Renal cortex interstitium (tissue), 11 donors: ENCODE measurements around the gene SMG7. TPM values are rescaled to one million over a fixed set of nuclear protein-coding genes. Genes with fewer than 3 reads are reported as not detected.
A peak's percentile ranks its signal among the peaks of the same experiment; 100 is the strongest.

Source experiments
- DNase-seq, 11 donors: peaks; one replicate each; pipeline ENCODE4 v3.0.0-alpha.2; 2013; ENCODE audit warnings: low read depth in 9 of 11, low spot score in 4 of 11; ENCODE audit errors: extremely low read depth in 1 of 11
- polyA plus RNA-seq, 3 donors: library from polyadenylated mRNA; unstranded; fragments of 120-200 nt; gene quantifications; one replicate each; pipeline ENCODE4 v1.2.1, GENCODE V29; 2013; ENCODE audit not compliant: insufficient read length in 3 of 3

SMG7 gene
- polyA plus RNA-seq, 3 donors = 68.1 to 76.0 (median 71.4) TPM

DNA sequence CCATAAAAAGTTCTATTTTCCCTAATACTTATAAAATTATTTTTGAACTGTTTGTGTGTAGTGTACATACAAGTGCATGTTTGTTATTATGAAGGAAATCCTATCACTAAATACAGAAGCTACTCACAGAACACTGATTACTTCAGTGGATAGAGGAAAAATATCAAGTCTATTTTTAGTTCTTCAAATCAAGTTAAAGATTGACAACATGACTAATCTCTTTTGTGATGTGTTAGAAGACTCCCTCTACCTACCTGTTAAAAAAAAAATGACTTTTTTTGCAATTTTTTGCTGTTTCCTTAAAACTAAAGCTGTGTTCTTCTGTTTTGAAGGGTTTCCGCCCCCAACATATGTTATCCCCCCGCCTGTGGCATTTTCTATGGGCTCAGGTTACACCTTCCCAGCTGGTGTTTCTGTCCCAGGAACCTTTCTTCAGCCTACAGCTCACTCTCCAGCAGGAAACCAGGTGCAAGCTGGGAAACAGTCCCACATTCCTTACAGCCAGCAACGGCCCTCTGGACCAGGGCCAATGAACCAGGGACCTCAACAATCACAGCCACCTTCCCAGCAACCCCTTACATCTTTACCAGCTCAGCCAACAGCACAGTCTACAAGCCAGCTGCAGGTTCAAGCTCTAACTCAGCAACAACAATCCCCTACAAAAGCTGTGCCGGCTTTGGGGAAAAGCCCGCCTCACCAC, 72.4 kb downstream of the SMG7 start:
- peak in 7 of 11 donors; percentile 16 to 44 (median 34) for DNase-seq

DNA sequence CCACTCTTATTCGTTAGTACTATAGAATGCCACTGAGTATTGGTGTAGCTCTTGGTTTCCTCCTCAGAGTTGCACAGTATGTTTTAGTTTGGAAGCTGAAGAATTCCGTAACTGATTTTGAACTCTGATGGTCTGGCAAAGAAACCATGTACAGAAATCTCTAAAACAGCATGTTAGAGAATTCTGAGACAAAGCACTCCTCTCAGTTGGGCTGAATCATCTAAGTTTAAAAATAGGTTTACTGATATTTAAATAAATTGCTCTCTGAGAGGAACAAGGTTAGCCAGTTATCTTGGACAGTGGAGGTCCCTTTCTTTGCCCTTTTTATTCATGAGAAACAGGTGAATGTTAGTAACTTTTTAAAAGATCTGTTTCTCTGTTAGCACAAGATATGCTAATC, 74.1 kb downstream of the SMG7 start:
- no peak for DNase-seq

DNA sequence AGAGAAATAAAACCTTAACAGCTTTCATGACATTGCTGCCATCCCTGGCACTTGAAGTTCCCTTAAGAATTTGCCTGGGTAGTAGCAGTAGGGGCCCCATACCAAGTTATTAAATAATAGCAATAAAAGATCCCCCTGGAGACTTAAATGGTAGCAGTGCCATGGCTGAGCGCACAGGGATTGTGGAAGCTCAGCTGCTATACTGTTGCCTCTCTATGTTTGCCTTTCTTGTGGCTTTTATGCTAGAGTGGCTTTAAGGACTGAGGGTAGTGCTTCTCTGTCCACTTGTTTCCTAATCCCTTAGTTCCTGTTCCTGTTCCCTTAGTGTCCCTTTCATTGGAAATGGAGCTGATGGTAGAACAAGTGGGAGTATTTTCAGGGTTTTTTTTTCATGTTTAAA, 75.8 kb downstream of the SMG7 start:
- DNase-seq = no peak

DNA sequence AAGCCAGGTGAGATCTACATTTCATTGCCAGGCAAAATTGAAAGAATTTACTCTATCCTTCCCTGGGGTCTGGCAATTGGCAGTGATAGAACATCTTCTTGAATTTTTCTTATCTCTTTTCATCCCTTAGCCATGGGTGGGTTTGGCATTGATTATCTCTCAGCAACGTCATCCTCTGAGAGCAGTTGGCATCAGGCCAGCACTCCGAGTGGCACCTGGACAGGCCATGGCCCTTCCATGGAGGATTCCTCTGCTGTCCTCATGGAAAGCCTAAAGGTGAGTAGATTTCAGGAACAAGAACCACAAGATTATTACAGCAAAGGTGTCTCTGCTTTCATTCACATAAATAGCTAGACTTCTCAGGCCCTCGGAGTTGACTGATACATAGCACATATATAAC, 78.6 kb downstream of the SMG7 start:
- DNase-seq = no peak

DNA sequence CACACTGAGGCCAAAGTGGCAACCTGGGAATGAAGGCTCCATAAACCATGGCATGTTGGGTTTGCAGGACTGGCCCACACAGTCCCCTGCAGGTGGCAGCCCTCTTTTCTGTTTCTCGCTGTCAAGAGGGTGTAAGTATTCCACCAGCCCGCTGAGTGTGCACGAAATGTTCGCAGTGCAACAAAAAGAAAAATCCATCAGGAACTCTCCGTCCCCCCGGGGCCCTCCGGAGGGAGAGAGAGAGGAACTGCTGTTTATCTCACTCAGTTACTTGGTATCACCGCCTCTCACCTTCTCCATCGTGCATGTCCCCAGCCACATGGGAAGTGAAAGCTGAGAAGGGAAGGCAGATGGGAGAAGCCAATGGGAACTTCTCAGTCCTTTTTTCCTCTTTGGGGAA, 79.6 kb downstream of the SMG7 start:
- no peak for DNase-seq

DNA sequence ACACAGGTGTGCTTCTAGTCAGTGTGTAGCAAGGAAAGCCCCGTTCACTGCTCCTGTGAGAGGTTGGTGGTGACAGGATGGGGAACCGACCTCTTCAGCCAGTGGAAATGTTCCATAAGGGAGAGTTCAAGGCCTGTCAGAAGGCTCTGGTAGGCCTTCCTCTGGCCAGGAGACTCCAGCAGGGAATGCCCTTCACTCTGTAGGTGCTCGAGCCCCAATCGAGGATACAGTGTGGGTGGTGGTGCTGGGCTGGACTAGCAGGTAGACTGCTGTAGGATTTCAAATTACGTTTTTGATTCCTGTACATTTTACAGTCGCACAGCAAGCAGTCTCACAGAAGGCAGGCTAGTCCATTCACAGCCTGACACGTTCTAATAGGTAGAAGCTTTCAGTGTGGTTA, 80.1 kb downstream of the SMG7 start:
- DNase-seq = no peak

DNA sequence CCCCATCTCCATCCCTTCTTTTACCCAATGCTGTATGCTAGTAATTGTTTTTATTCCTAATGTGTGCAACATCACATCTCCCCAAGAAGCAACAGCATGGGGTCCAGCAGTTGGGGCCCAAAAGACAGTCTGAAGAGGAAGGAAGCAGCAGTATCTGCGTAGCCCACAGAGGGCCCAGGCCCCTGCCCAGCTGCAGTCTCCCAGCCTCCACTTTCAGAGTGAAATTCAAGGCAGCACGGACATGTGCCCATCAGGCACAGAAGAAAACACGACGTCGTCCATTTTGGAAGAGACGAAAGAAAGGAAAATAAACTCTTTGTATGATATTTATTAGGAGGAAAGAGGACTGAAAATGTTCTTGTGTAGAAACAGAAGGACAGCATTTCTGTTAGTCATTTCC, 80.6 kb downstream of the SMG7 start:
- DNase-seq = no peak

DNA sequence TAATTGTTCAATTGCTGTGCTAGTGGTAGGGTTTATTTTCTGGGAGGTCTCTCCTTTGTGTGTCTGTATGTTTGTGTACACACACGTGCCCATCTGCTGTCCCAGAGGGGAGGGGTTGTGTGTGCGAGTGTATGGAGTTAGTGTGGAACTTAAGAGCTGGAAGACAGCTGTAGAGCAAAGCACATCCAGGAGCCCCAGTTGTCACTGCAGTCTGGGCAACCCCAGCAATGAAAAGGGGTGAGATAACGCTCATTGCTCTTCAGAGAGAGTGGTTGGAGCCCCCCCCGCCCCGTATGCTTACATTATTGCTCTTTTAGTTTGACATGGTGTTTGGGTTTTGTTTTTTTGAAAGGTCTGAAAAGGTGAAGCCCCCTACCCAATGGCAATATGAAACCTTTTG, 81.0 kb downstream of the SMG7 start:
- no peak for DNase-seq

DNA sequence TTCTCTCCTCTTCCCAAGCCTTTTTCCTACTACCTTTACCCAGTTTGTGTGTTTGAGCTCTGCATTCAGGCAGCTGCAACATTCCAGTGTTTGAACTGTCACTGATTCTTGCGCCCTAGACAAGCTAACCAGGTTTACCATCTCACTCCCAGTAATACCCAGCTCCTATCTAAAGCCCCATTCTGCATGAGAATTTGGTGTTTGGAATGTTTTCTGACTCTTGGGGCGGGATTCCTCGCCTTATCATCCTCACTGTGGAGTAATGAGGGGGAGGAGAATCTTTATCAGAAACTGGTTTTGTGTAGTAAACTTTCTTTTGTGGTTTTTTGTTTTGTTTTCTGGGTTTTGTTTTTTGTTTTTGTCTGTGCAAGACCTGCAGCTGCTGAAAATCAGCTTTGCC, 81.5 kb downstream of the SMG7 start:
- DNase-seq = no peak

DNA sequence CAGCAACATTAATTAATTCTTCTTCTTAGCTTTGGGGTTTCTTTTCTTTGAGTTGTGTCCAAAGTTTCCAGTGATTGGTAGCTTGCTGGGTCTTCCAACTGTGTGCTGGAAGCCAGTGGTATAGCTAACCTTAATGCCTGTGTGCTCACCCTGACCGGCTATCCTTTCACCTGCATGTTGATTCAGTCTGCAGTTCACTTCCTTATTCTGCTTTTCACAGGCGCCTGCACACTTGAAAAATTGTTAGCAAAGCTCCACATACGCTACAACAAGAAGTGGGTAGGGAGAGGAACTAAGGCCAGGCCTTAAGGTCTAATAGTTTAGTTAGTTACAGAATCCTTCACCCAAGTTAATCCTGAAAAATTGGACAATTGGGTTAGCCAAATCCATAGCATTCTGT, 82.3 kb downstream of the SMG7 start:
- no peak for DNase-seq

DNA sequence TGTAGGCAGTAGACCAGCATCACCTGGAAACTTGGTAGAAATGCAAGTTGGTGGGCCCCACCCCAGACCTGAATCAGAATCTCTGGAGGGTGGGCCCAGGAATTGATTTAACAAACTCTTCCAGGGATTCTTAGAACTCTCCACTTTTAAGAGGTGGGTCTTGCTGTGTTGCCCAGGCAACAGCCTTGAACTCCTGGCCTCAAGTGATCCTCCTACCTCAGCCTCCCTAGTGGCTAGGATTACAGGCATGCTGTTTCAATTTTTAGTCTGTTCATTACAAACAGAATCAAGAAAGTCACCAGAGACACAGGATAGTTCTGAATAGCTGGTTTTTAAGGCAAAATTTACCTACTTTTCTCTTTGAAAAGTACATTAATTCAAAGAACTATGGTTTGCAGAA, 86.8 kb downstream of the SMG7 start:
- DNase-seq = no peak

DNA sequence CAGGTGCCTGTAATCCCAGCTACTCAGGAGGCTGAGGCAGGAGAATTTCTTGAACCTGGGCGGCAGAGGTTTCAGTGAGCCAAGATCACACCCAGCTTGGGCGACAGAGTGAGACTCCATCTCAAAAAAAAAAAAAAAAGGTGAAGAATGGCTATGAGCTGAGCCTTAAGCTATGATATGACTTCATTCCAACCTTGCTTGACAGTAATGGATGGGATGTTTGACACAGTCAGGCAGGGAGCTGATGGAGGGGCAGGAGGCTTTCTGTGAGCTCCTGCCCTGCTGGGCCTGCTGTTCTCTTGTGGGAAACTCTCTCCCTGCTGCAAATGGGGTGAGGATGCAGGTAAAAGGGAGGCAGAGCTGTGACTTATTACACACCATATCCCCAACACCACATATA, 90.4 kb downstream of the SMG7 start:
- DNase-seq = no peak

DNA sequence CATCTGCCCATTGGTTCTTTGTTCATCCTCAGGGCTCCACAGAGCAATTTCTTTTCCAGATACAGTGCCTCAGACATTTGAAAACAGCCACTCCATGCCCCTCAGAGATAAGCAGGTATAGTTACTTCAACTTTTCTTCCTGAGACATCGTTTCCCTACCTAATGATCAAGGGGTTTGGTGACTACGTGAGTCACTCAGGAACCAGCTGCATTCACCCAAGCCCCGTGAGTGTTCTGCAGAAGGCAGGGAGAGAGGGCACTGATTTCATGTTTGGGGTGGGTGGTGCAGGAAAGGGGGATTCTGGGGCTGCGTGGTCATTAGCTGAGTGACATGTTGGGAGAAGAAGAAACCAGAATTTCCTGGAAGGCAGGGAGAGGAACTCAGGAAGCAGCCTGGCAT, 93.0 kb downstream of the SMG7 start:
- no peak for DNase-seq

DNA sequence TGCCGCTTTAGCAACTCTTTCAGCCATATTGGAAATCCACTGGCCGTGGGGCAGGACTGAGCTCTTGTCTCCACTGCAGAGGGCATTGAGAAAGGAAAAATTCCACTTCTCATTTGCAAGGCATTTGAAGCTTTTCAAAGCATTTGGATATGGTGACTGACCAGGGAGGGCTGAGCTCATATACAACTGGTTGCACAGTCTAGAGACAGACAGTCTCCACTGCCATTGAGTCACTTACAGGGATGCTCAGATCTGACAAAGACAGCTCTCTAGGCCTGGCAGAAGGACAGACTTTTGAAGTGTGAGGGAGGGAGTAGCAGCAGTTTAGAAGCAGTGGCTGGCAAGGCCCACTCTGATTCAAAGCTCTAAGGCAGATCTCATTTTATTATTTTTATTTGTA, 93.7 kb downstream of the SMG7 start:
- no peak for DNase-seq

DNA sequence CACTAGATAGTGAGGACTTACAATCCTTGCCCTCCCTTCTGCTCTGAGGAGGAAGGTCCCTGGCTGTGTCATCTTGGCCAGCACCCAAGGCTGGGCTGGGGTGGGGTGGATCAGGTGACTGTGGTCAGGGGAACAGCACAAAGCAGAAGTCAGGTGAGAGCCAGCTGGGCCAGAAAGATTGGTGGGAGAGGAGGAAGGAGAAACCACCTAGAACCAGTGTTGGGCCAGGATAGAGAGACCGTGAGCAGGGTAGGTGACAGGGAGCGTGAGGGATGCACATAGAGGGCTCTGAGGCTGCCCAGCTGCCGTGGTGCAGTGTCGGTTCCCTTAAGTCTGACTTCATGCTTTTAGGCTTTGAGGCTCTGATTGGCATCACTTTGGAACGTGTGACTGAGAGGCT, 95.3 kb downstream of the SMG7 start:
- DNase-seq = no peak

DNA sequence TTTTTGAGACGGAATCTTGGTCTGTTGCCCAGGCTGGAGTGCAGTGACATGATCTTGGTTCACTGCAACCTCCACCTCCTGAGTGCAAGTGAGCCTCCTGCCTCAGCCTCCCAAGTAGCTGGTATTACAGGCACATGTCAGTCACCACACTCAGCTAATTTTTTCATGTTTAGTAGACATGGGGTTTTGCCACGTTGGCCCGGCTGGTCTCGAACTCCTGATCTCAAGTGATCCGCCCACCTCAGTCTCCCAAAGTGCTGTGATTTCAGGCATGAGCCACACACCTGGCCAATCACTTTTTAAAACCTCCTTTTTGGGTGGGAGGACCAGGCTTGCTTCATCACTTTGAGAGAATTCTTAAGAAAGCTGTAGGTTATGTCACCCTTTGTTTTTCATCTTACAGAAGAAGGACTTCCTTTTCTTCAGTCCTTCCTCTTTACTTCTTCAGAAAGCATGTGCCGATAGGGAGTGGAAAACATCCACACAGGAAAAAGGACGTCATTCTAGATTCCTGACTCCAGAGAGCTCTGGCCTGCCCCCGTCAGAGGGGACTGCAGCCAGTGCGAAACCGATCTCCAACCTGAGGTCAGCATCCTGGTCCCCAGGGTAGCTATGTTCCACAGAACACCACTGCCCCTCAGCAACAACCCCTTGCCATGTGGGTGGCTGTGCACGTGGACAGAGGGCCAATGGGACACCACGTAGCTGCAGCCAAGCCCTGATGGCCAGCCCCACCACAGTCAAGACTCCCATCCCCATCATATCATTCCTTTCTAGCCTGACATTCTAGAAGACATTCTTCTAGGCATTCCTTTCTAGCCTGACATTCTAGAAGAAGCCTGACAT, 96.1 kb downstream of the SMG7 start:
- DNase-seq = no peak

DNA sequence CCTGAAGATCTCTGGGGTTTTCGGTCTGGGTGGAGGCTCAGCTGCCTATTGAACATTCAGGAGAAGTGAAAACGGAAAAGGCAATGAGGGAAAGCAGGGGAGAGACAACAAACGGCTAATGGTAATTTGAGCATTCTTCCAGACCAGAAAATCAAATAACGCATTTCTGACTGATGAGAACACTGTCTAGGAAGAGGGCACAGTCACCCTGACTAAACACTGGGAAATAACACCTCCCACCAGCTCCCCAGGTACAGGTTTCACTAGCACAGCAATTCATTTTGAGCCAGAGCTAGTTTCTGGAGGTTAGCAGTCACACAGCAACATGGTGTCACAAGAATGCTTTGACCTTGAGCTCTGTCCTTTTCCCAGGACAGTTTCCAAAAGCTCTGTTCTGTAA, 96.8 kb downstream of the SMG7 start:
- DNase-seq = no peak

DNA sequence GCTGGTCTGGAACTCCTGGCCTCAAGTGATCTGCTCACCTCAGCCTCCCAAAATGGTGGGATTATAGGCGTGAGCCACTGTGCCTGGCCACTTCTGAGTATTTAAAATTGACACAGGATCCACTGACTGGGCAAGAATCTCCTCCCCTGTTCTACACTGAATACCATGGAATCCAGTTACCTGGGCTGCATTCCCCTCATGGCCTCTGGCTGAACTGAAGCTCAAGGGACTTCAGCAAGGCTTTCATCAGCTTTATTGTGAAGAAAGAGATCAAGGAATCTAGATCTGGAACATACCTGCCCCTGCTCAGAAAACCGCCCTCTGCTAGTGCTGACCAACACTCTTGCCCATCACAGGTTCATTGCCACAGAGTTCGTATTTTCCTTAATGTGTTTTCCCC, 97.5 kb downstream of the SMG7 start:
- DNase-seq = no peak

DNA sequence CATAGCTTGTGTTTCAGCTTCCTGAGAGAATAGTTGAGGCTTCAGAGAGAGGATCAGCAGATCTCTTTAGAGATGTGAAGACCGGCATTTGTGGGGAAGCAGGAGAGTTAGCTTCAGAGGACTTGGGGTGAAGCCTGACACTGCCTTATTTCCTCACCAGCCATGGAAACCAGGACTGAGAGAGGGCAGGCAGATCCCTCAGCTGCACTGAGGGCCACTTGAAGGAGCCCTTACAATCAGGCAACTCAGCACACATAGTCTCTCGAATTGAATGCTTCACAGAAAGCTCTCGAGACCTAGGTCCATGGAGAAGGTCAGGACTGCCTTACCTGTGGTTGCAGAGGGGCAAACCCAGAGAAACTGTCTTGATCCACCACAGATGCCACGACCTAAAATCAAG, 98.2 kb downstream of the SMG7 start:
- DNase-seq = no peak

DNA sequence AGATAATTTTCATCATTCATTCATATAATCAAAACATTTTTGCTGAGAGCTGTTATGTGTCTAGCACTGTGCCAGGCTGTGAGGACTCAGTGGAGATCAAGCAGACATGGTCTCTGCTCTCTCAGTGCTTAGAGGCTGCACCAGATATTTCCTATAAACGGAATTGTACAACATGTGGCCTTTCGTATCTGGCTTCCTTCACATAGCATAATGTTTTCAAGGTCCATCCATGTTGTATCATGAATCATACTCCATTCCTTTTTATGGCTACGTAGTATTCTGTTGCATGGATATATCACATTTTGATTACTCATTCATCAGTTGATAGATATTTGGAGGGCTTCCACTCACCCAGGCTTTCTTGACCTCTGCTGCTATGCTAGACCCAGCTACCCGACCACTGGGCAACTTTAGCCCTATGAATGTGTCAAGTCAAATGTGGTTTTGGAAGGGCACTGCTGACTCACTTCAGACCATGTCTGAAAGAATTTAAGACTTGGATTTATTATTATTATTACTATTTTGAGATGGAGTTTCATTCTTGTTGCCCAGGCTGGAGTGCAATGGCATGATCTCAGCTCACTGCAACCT, 99.5 kb downstream of the SMG7 start:
- no peak for DNase-seq
